Stimulated activated CD8-positive, alpha-beta memory T cell treated with anti-CD3 and anti-CD28 coated beads, Interleukin-12 subunit alpha, Interleukin-12 subunit beta, amount 100 ng/mL, for 24 hours (primary cell): ENCODE results near the gene NCOA7.
"Not testable (repeated sequence)": the region's sequence is repeated elsewhere in the genome, so short reads cannot be mapped to it uniquely, and the experiment has no call there.

ENCODE experiments used
- DNase-seq: peaks from one replicate; pipeline ENCODE4 v3.0.0-alpha.2; 2020; ENCODE audit errors: extremely low read depth

NCOA7 gene

GRCh38 chr6:125867483-125867942 is 76.8 kb downstream of the NCOA7 start:
- no peak for DNase-seq

DNA sequence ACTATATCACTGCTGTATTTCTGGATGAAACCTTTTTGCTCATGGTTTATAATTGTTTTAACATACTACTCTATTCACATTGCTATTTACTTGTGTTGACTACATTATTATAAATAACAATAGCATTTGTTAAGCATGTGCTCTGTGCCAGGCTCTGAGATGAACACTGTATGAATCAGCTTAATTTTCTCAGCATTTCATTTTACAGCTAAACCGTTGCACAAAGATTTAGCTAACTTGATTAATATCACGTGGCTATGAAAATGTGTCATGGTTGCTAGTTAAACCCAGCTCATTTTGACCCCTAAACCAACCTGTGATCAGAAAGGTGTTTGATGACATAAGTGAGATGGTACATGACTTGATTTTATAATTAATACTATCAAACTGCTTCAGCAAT is 77.5 kb downstream of the NCOA7 start:
- DNase-seq: no peak

GRCh38 chr6:125868678-125869395 is 78.1 kb downstream of the NCOA7 start:
- DNase-seq: no peak

DNA sequence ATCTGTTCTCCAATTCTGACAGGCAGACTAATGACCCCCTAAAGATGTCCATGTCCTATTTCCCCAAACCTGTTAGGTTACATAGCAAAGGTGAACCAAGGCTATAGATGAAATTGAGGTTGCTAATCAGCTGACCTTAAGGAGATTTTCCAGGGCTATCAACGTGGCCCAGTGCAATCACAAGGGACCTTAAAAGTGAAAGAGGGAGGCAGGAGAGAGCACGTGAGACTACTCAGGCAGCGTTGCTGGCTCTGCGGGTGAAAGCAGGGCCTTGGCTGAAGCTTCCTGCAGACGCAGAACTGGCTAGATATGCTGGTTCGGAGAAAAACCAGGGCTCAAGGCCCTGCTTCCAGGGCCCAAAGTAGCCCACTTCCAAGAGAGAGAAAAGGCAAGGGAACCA is 78.7 kb downstream of the NCOA7 start:
- DNase-seq: no peak

- DNase-seq: no peak
Observed at GRCh38 chr6:125871365-125871764, 80.6 kb downstream of the NCOA7 start.

- no peak for DNase-seq
Observed at GRCh38 chr6:125872259-125872921, 81.6 kb downstream of the NCOA7 start.

GRCh38 chr6:125882243-125882642 is 91.5 kb downstream of the NCOA7 start:
- DNase-seq: no peak

- no peak for DNase-seq
Observed at GRCh38 chr6:125884634-125885371, 94.0 kb downstream of the NCOA7 start.

DNA sequence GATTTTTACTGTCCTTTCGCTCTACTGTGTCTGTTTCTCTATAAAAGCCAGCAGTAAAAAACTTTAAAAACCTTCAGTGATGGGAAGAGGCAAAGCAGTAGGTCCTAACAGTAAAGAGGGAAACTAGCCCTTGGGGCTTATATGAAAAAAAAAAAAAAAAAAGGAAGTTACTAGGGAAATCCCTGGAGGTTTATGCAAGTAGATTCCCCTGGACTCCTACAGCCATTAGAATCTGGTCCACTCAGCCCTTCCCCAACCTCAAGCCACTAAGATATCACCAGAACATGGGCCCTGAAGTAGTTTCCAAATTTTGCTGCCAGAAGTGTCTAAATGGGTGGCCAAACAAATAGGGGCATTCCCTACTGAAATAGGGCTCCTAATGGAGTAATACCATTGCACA is 95.3 kb downstream of the NCOA7 start:
- DNase-seq: no peak

DNA sequence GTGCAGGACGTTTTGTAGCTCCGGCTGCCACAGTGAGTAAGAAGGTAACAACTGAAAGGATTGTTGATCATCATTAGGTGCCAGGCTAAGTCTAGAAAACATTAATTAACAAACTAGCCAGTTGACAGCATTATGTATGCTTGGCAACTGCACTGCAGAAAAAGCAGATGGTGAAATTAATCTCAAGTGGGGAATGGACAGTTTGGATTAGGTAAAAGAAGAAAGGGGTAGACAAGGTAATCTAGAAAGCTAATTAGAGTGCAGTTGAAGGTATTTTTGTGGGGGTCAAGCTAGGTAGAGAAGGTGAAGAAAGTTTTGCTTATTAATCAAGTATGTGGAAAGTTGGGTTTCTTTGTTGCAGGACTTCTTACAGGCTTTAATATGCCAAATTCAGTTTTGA is 96.2 kb downstream of the NCOA7 start:
- no peak for DNase-seq

- DNase-seq: no peak
Observed at GRCh38 chr6:125887372-125887771, 96.6 kb downstream of the NCOA7 start.

GRCh38 chr6:125888989-125889656 is 98.4 kb downstream of the NCOA7 start:
- no peak for DNase-seq

- no peak for DNase-seq
Observed at GRCh38 chr6:125899726-125900182, 109.0 kb downstream of the NCOA7 start.

DNA sequence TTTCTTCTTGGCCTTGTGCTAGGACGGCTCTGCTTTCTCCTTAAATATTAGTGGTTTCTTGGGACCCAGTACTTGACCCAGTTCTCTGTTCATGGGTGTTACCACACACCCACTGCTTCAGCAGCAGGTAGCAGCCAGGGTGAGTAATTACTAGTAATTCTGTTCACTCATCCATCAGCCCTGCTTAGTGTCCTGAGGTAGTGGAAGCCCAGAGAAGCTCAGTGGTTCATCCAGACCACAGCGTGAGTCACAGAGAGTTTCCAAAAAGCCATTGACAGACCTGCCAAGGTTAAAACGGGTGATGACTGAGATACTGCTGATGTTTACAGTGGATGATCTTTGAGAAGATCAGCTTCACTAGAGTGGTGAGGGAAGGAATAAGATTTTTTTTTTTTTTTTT is 114.1 kb downstream of the NCOA7 start:
- DNase-seq: no peak

DNA sequence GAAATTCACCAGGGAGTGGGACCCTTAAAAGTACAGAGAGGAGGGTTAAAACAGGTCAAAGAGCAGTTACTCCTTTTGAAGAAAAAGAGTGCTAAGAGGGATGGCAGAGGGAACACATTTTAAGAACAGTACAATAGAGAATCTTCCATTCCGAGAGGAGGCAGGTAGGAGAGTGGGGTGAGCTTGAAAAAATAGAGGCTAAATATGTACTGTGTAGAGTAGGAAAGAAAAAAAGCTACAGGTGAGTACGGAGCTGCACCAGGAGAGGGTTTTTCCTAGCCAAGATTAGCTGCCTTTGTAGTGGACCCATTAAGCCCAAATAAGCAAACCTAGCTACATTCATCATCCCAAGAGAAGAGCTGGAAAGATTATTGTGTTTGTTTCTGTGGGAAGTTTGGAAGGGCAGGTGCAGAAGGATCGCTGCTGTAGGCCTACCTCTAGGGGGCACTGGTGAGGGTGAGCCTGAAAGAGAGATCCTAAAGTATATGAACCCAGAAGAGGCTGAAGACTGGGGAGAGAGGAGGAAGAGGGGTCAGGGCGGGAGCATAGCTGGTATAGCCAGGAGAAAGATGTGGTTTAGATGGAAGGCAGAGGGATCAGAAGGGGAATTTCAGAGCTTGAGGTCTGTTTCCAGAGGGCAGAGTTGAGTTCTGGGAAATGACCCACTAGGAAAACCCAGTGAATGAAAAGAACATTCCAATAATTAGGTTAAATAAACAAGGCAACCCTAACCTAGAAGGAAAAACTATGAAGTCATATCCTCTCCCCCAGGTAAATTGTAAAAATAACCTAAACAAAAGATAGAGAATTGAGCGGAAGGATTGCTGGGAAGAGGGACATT is 115.6 kb downstream of the NCOA7 start:
- no peak for DNase-seq

GRCh38 chr6:125910527-125910926 is 119.8 kb downstream of the NCOA7 start:
- DNase-seq: no peak

DNA sequence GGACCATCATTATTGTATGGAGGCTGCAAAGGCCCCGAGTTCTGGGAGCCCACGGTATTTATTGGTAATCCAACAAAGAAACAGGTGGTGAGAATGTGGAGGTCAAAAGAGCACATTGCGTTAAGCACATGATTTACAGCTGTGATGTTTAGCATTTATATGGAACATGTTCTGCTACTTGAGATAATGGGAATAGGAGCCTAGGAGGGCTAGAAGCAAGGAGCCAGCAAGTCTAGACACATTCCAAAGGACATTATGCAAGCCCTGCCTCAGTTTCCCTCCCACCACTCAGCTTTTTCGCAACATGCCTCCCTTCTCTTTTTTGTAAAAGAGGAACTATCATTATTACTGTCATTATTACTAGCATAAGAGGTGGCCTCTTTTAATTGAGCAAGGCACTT is 120.3 kb downstream of the NCOA7 start:
- not testable (repeated sequence) for DNase-seq

DNA sequence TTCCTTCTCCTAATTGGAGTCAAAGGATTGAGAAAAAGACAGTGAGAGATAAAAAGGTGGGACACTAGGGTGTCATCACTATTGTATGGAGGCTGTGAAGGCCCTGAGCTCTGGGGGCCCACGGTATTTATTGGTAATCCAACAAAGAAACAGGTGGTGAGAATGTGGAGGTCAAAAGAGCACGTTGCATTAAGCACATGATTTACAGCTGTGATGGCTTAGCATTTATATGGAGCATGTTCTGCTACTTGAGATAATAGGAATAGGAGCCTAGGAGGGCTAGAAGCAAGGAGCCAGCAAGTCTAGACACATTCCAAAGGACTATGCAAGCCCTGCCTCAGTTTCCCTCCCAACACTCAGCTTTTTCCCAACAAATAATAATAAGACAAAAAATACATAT is 121.7 kb downstream of the NCOA7 start:
- DNase-seq: not testable (repeated sequence)

- no peak for DNase-seq
Observed at GRCh38 chr6:125913145-125913544, 122.4 kb downstream of the NCOA7 start.

DNA sequence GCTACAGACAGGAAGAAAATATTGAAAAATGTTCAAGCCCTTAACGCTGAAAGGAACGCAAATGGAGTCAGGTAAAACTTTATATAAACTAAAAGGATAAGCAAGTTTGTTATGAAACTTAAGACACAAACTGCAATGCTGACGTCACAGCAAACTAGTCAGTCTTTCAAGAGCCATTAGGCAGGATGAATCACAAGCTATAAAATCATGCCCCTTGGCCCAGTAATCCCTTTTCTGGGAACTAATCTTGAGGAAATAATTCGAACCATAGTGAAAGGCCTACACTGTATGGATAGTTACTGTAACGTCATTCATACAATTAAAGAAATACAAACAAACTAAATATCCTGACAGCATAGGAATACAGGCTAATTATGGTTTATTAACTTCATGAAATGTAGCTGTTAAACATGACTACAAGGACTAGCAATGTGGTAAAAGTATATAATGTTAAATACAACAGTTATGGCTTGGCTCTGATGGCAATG is 123.1 kb downstream of the NCOA7 start:
- DNase-seq: no peak

GRCh38 chr6:125918230-125918629 is 127.5 kb downstream of the NCOA7 start:
- no peak for DNase-seq
